HFF-Myc (cell line): Measurements from ENCODE around the gene SFMBT2.

ENCODE experiments used
- DNase-seq: peaks from one replicate; pipeline ENCODE4 v3.0.0-alpha.2; 2011; ENCODE audit warnings: low read depth; ENCODE audit errors: extremely low read depth
- H3K4me3 ChIP-seq: replicated peaks from 2 replicates; pipeline ENCODE4 v1.5.1; 2011; ENCODE audit warnings: low read depth, mild to moderate bottlenecking, control low read depth, low read length
- CTCF ChIP-seq: IDR thresholded peaks from 2 replicates; pipeline ENCODE4 v1.5.1; 2012; ENCODE audit warnings: mild to moderate bottlenecking, low read depth, low read length, control low read depth; ENCODE audit errors: missing control alignments

SFMBT2 gene

GRCh38 chr10:7334642-7334964, 76.2 kb downstream of the SFMBT2 start:
- no peak for TF ChIP-seq CTCF
- DNase-seq = no peak
- H3K4me3 ChIP-seq = no peak overlapping the region

GRCh38 chr10:7333961-7334641, 76.7 kb downstream of the SFMBT2 start:
- TF ChIP-seq CTCF = no peak
- no peak overlapping the region for H3K4me3 ChIP-seq
- no peak for DNase-seq

GRCh38 chr10:7329219-7329618, 81.6 kb downstream of the SFMBT2 start:
- H3K4me3 ChIP-seq = no peak overlapping the region
- no peak for DNase-seq

GRCh38 chr10:7327885-7328284, 82.9 kb downstream of the SFMBT2 start:
- no peak for TF ChIP-seq CTCF
- no peak for DNase-seq
- no peak overlapping the region for H3K4me3 ChIP-seq

More at GRCh38 chr10:7329219-7329618, 81.6 kb downstream of the SFMBT2 start:
- no peak for TF ChIP-seq CTCF

GRCh38 chr10:7322623-7323022, 88.2 kb downstream of the SFMBT2 start:
- H3K4me3 ChIP-seq = no peak overlapping the region
- no peak for DNase-seq
- TF ChIP-seq CTCF = no peak

- TF ChIP-seq CTCF = no peak
- no peak overlapping the region for H3K4me3 ChIP-seq
- no peak for DNase-seq
Observed at GRCh38 chr10:7320072-7320471, 90.8 kb downstream of the SFMBT2 start.

- no peak overlapping the region for H3K4me3 ChIP-seq
- DNase-seq = no peak
- no peak for TF ChIP-seq CTCF
Observed at GRCh38 chr10:7319632-7320031, 91.2 kb downstream of the SFMBT2 start.
